DMS153 treated with DMSO at 0.1 percent for 48 hours (cell line): Measurements from ENCODE around the gene SLC17A5.
A peak's percentile ranks its signal among the peaks of the same experiment; 100 is the strongest.
"Not testable (repeated sequence)": the region's sequence is repeated elsewhere in the genome, so short reads cannot be mapped to it uniquely, and the experiment has no call there.

Experiments used
- DNase-seq: peaks from one replicate; lab custom pipeline; 2025; ENCODE audit not compliant: unreplicated experiment; lab: John Stamatoyannopoulos, UW

SLC17A5 gene

GRCh38 chr6:73623480-73623879 lies 30.3 kb downstream of the SLC17A5 start:
- not testable (repeated sequence) for DNase-seq

- not testable (repeated sequence) for DNase-seq
Observed at GRCh38 chr6:73618082-73618481, 35.7 kb downstream of the SLC17A5 start.

- DNase-seq, result no peak
Observed at GRCh38 chr6:73614802-73615201, 39.0 kb downstream of the SLC17A5 start.

- DNase-seq, result no peak
Observed at GRCh38 chr6:73613806-73614536, 39.8 kb downstream of the SLC17A5 start.

GRCh38 chr6:73612611-73613010 lies 41.2 kb downstream of the SLC17A5 start:
- DNase-seq, result no peak

- DNase-seq, result peak; percentile 31
Observed at GRCh38 chr6:73610444-73611275, 43.1 kb downstream of the SLC17A5 start.

- no peak for DNase-seq
Observed at GRCh38 chr6:73608761-73609160, 45.0 kb downstream of the SLC17A5 start.

- no peak for DNase-seq
Observed at GRCh38 chr6:73606428-73606827, 47.4 kb downstream of the SLC17A5 start.

GRCh38 chr6:73604461-73604860 lies 49.3 kb downstream of the SLC17A5 start:
- no peak for DNase-seq

- no peak for DNase-seq
Observed at GRCh38 chr6:73604020-73604419, 49.8 kb downstream of the SLC17A5 start.

- no peak for DNase-seq
Observed at GRCh38 chr6:73586416-73586974, 67.3 kb downstream of the SLC17A5 start.

- DNase-seq, result no peak
Observed at GRCh38 chr6:73585566-73586415, 68.0 kb downstream of the SLC17A5 start.

- DNase-seq, result no peak
Observed at GRCh38 chr6:73581293-73581692, 72.5 kb downstream of the SLC17A5 start.

- DNase-seq, result no peak
Observed at GRCh38 chr6:73580247-73581149, 73.3 kb downstream of the SLC17A5 start.

GRCh38 chr6:73579851-73580246 lies 73.9 kb downstream of the SLC17A5 start:
- no peak for DNase-seq

GRCh38 chr6:73579389-73579788 lies 74.4 kb downstream of the SLC17A5 start:
- no peak for DNase-seq

GRCh38 chr6:73577676-73578075 lies 76.1 kb downstream of the SLC17A5 start:
- DNase-seq, result no peak

GRCh38 chr6:73572531-73572930 lies 81.3 kb downstream of the SLC17A5 start:
- DNase-seq, result not testable (repeated sequence)

GRCh38 chr6:73571218-73572181 lies 82.3 kb downstream of the SLC17A5 start:
- not testable (repeated sequence) for DNase-seq
